HG02885 (cell line): ENCODE results near the gene KCNMA1.

Experiments used
- ATAC-seq: cut with Tn5 transposase; IDR thresholded peaks from one replicate; pipeline ENCODE4 v1.9.1; 2021; ENCODE audit warnings: mild to moderate bottlenecking; ENCODE audit not compliant: unreplicated experiment, poor library complexity

The KCNMA1 gene

GRCh38 chr10:76973091-76974016, 664.3 kb downstream of the KCNMA1 start:
- no peak for ATAC-seq

GRCh38 chr10:76972541-76972940, 665.1 kb downstream of the KCNMA1 start:
- no peak for ATAC-seq

GRCh38 chr10:76971547-76972170, 665.9 kb downstream of the KCNMA1 start:
- no peak for ATAC-seq

GRCh38 chr10:76970711-76971519, 666.7 kb downstream of the KCNMA1 start:
- ATAC-seq, result no peak

DNA sequence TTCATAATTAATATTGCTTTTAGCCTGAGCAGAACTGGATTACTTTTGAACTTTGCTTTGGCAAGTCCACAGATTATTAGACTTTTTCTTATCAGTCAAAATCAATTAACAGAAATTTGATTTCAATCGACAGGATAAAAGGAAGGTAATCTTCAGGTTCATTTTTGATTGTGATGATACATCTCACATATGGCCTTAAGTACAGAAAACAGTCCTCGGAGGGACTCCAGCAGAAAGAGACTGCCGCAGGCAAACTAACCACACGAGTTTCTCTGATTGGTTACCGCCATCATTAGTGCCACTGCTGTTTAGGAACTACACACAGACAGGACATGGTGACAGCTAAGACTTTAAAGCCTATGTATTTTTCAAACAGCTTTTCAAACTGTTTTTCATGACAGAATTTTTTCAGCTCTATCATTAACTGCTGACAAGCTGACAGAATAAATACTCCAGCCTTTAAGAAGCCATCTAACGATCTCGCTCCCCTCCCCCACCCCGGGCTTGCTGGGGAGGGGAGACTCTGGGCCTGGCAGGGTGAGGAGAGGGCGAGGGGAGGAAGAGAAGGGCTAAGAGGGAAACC, 668.2 kb downstream of the KCNMA1 start:
- no peak for ATAC-seq

GRCh38 chr10:76968483-76968882, 669.1 kb downstream of the KCNMA1 start:
- ATAC-seq, result no peak

DNA sequence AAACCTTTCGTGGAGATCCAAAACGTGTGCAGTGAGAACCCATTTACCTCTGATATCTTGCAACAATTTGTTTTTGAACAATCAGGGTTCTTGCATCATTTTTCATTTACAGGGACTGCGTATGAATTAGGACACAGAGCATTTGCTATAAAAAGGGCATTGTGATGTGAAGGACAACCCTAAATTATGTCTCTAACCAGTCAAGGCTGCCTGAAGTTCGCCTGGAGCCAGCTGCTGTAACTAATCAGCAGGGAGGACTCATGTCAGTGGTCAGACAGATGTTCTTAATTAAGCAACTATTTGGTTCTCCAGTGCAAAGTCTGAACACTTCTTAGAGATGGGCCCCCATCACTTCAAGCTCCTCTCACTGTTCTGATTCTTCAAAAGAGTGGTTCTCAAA, 674.8 kb downstream of the KCNMA1 start:
- ATAC-seq, result no peak

- no peak for ATAC-seq
Observed at GRCh38 chr10:76961841-76962240, 675.8 kb downstream of the KCNMA1 start.

GRCh38 chr10:76959111-76959510, 678.5 kb downstream of the KCNMA1 start:
- no peak for ATAC-seq

- no peak for ATAC-seq
Observed at GRCh38 chr10:76954838-76955237, 682.8 kb downstream of the KCNMA1 start.

DNA sequence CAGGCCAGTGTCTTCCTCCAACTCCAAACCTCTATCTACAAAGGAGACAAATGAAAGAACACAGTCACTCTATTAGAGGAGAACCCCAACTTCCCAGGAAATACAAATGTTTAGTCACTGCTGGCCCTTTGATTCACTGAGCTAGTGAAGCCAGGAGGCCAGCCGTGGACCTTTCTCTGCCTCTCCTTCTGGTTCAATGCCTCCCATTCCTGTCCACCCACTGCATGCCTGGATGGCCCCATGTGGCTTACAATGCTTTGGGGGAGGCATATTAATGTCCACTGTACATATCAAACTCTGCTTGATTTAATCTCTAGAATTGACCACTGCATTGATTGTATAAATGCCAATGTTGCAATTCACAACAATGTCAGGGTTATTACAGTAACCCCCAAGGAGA, 687.3 kb downstream of the KCNMA1 start:
- ATAC-seq, result no peak

DNA sequence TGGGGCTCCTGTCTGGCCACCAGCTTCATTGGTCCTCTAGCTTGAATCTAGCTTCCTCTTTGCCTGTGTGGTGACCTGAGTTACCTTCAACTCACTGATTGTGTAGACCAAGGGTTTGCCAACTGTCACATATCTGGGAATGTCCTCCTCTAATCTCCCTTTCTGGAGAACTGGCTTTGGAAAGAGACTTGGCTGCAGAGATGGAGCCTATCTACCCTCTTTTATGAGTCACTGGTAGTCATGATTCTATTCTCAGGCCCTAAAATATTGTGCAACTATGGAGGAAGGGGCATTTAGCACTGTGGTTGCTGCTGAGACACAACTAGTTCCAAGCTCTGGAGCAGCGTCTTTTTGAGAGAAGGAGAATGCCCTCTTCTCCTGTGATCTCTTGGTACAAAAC, 691.3 kb downstream of the KCNMA1 start:
- no peak for ATAC-seq

GRCh38 chr10:76945166-76945565, 692.4 kb downstream of the KCNMA1 start:
- no peak for ATAC-seq

GRCh38 chr10:76944640-76945039, 693.0 kb downstream of the KCNMA1 start:
- ATAC-seq, result no peak

GRCh38 chr10:76942628-76943416, 694.8 kb downstream of the KCNMA1 start:
- no peak for ATAC-seq

GRCh38 chr10:76939933-76940468, 697.6 kb downstream of the KCNMA1 start:
- ATAC-seq, result no peak

GRCh38 chr10:76937181-76937600, 700.4 kb downstream of the KCNMA1 start:
- ATAC-seq, result no peak

- ATAC-seq, result no peak
Observed at GRCh38 chr10:76935941-76936613, 701.5 kb downstream of the KCNMA1 start.

- no peak for ATAC-seq
Observed at GRCh38 chr10:76928565-76928964, 709.0 kb downstream of the KCNMA1 start.
